ENCODE measurements around the gene SELE. TPM values are rescaled to one million over a fixed set of nuclear protein-coding genes. Genes with fewer than 3 reads are reported as not detected.

SELE gene
- total and polyA plus RNA-seq, 2 of the 8 experiments (the other 6 are each of a cell fraction or from before 2014, with no cell fraction given) = not detected

- Histone ChIP-seq H3K4me2 (ENCODE audit: insufficient read depth in 1 of 2, low read depth in 2 of 2, low read length in 2 of 2) (no peak overlapping the region), H2AK5ac (ENCODE audit: low read depth, low read length) (no peak overlapping the region), H3K4me3 (ENCODE audit: extremely low read depth in 1 of 4, insufficient read depth in 2 of 4, low read depth in 3 of 4, low read length in 4 of 4) (no peak overlapping the region), H4K91ac (replicated peaks; ENCODE audit: insufficient read length, low read length) (no peak overlapping the region), H4K5ac (ENCODE audit: insufficient read length, low read depth, low read length) (no peak overlapping the region), H3K4me1 (replicated peaks in 1 of 4; ENCODE audit: control insufficient read depth in 3 of 4, insufficient read depth in 4 of 4, low read length in 3 of 4) (no peaks in the 10 kb centered on the region), H3K14ac (ENCODE audit: insufficient read length) (no peak overlapping the region), H3K9ac (replicated peaks in 1 of 4; ENCODE audit: extremely low read depth in 1 of 4, low read depth in 3 of 4, low read length in 3 of 4) (no peak overlapping the region), H3K79me2 (ENCODE audit: control insufficient read depth in 1 of 2, insufficient read depth in 2 of 2, low read length in 2 of 2) (no peaks in the 10 kb centered on the region), H3K9me3 (ENCODE audit: insufficient read depth in 2 of 2, low read depth in 1 of 2, low read length in 1 of 2) (no peaks in the 10 kb centered on the region), H2BK12ac (ENCODE audit: low read depth, low read length) (no peak overlapping the region), H4K8ac (ENCODE audit: extremely low read depth, insufficient read depth, low read length) (no peak overlapping the region), H3K56ac (replicated peaks; ENCODE audit: insufficient read length, low read depth, low read length) (no peak overlapping the region), H3K18ac (ENCODE audit: extremely low read depth, low read length) (no peak overlapping the region), H3K27ac (ENCODE audit: low read depth, low read length) (no peak overlapping the region), H2BK5ac (ENCODE audit: low read depth, low read length) (no peak overlapping the region), H2BK120ac (replicated peaks; ENCODE audit: low read depth, low read length) (no peak overlapping the region), H2AFZ (ENCODE audit: low read length) (no peak overlapping the region), H3K27me3 (replicated peaks in 1 of 4; ENCODE audit: control insufficient read depth in 3 of 4, extremely low read depth in 1 of 4, insufficient read depth in 3 of 4, low read length in 3 of 4) (peaks cover 0 to 5% (median under 1%) of the 10 kb centered on the region in 4 experiments; a peak in 3 of 7 replicates), H3K4ac (replicated peaks; ENCODE audit: insufficient read length, low read depth, low read length) (no peak overlapping the region), H3K23ac (ENCODE audit: insufficient read length) (no peak overlapping the region), H3K36me3 (ENCODE audit: control insufficient read depth in 2 of 4, insufficient read depth in 4 of 4, low read length in 3 of 4) (no peaks in the 10 kb centered on the region), H3K79me1 (ENCODE audit: low read depth, low read length) (no peaks in the 10 kb centered on the region), H2BK15ac (ENCODE audit: low read length) (no peak overlapping the region), H2BK20ac (ENCODE audit: low read length) (no peak overlapping the region), H3K23me2 (ENCODE audit: low read depth, low read length) (no peaks in the 10 kb centered on the region), H4K20me1 (replicated peaks in 1 of 2; ENCODE audit: control insufficient read depth in 1 of 2, insufficient read depth in 2 of 2, low read length in 2 of 2) (no peaks in the 10 kb centered on the region)
- ChIA-PET POLR2A (ENCODE audit: partially characterized antibody) (no interaction called here), CTCF (ENCODE audit: partially characterized antibody) (interaction anchor here (0.7 to 1.3 kb wide), 6 partner anchors 10 to 1943 kb away, joined by 3 to 4 read pairs (median 3); no protein-coding TSS in a partner anchor)
- no peak for TF ChIP-seq KDM1A (IDR thresholded peaks at IDR 0.05; ENCODE audit: borderline replicate concordance, low read length)
- no peak for TF ChIP-seq SIX5 (IDR thresholded peaks at IDR 0.05; ENCODE audit: low read depth, low read length)
- no peak for TF ChIP-seq TBP (IDR thresholded peaks at IDR 0.05; ENCODE audit: low read depth, low read length)
- WGBS, 2 experiments (ENCODE audit: extremely low coverage in 1 of 2, insufficient coverage in 1 of 2, insufficient read length in 1 of 2, insufficient replicate concordance in 2 of 2, low coverage in 1 of 2, low lambda C conversion rate in 2 of 2, missing lambda C conversion rate in 1 of 2) = 93% methylated on average over 3 of the region's 3 CpGs; no CpG with 5 or more reads in 1 of the 2 experiments
- no peak for DNase-seq (ENCODE audit: low read depth in 1 of 2, low spot score in 2 of 2)
- no peak for FAIRE-seq
Measured at GRCh38 chr1:169698976-169699375, 34.9 kb downstream of the SELE start.
